ENCODE measurements around the gene STK4. TPM values are rescaled to one million over a fixed set of nuclear protein-coding genes. Genes with fewer than 3 reads are reported as not detected.

The STK4 gene
- total and polyA plus RNA-seq, 12 donors: 7.1 to 39.3 (median 28.0) TPM

GRCh38 chr20:44955270-44955669 lies 11.0 kb upstream of the STK4 start:
- no peak for TF ChIP-seq CTCF (IDR thresholded peaks at IDR 0.05)
- no peak for TF ChIP-seq POLR2A (IDR thresholded peaks at IDR 0.05)
- Histone ChIP-seq H3K4me3 (no peak overlapping the region), H3K4me1 (replicated peaks in 1 of 2) (peaks cover 0 to 16% of the 10 kb centered on the region in 2 donors), H3K36me3 (replicated peaks in 1 of 2) (peaks cover 0 to 58% of the 10 kb centered on the region in 2 donors), H3K9me3 (replicated peaks in 1 of 3) (no peaks in the 10 kb centered on the region), H3K27me3 (no peaks in the 10 kb centered on the region), H3K27ac (no peak overlapping the region)
- no peak for DNase-seq
- WGBS, 4 donors: 74 to 82% (median 77%) methylated on average over 4 of the region's 4 CpGs
- intact Hi-C loops (cut with DNase I): no loop called here

- DNase-seq: no peak
- intact Hi-C loops (cut with DNase I): no loop called here
- H3K4me3 ChIP-seq: no peak overlapping the region
- H3K4me1 ChIP-seq (replicated peaks in 1 of 2): peaks cover 0 to 22% of the 10 kb centered on the region in 2 donors
- H3K27ac ChIP-seq: no peak overlapping the region
- WGBS, 4 donors: 88 to 100% (median 93%) methylated on average over 3 of the region's 3 CpGs
- no peaks in the 10 kb centered on the region for H3K9me3 ChIP-seq (replicated peaks in 1 of 3)
- H3K36me3 ChIP-seq (replicated peaks in 1 of 2): peaks cover 0 to 47% of the 10 kb centered on the region in 2 donors
- no peaks in the 10 kb centered on the region for H3K27me3 ChIP-seq
- TF ChIP-seq CTCF (IDR thresholded peaks at IDR 0.05) (no peak), POLR2A (IDR thresholded peaks at IDR 0.05) (no peak)
Measured at GRCh38 chr20:44956410-44956809, 9.9 kb upstream of the STK4 start.

- Histone ChIP-seq H3K4me1 (replicated peaks in 1 of 2) (peaks cover 0 to 22% of the 10 kb centered on the region in 2 donors), H3K4me3 (peak overlapping the region in 1 of 4 donors; percentile 73), H3K27me3 (no peaks in the 10 kb centered on the region), H3K27ac (no peak overlapping the region), H3K9me3 (replicated peaks in 1 of 3) (no peaks in the 10 kb centered on the region), H3K36me3 (replicated peaks in 1 of 2) (peaks cover 0 to 29% of the 10 kb centered on the region in 2 donors)
- intact Hi-C loops (cut with DNase I): no loop called here
- no peak for DNase-seq
- 77 to 92% (median 87%) methylated on average over 8 of the region's 8 CpGs for WGBS, 4 donors
- TF ChIP-seq CTCF (IDR thresholded peaks at IDR 0.05) (no peak), POLR2A (IDR thresholded peaks at IDR 0.05) (no peak)
Measured at GRCh38 chr20:44958276-44958675, 8.0 kb upstream of the STK4 start.

- peak overlapping the region in 4 of 5 donors; percentile 54 to 89 (median 82) for H3K27ac ChIP-seq
- no peaks in the 10 kb centered on the region for H3K9me3 ChIP-seq (replicated peaks in 1 of 3)
- H3K4me3 ChIP-seq: peak overlapping the region in 2 of 4 donors; percentile 65 to 73
- no peaks in the 10 kb centered on the region for H3K27me3 ChIP-seq
- H3K4me1 ChIP-seq (replicated peaks in 1 of 2): peaks cover 0 to 22% of the 10 kb centered on the region in 2 donors
- DNase-seq: peak in 1 of 7 donors; percentile 31
- TF ChIP-seq POLR2A (IDR thresholded peaks at IDR 0.05): no peak
- intact Hi-C loops (cut with DNase I): no loop called here
- WGBS, 4 donors: 12 to 19% (median 18%) methylated on average over 8 of the region's 8 CpGs
- H3K36me3 ChIP-seq (replicated peaks in 1 of 2): peaks cover 0 to 20% of the 10 kb centered on the region in 2 donors
Measured at GRCh38 chr20:44959082-44959637, 7.2 kb upstream of the STK4 start.

- DNase-seq: peak in 5 of 7 donors; percentile 34 to 66 (median 40)
- peak overlapping the region in 4 of 5 donors; percentile 54 to 89 (median 82) for H3K27ac ChIP-seq
- peak overlapping the region in 2 of 4 donors; percentile 65 to 73 for H3K4me3 ChIP-seq
- no peaks in the 10 kb centered on the region for H3K9me3 ChIP-seq (replicated peaks in 1 of 3)
- H3K27me3 ChIP-seq: no peaks in the 10 kb centered on the region
- 4 to 6% (median 5%) methylated on average over 13 of the region's 13 CpGs for WGBS, 4 donors
- TF ChIP-seq CTCF (IDR thresholded peaks at IDR 0.05) (no peak), POLR2A (IDR thresholded peaks at IDR 0.05) (no peak)
- H3K36me3 ChIP-seq (replicated peaks in 1 of 2): peaks cover 0 to 15% of the 10 kb centered on the region in 2 donors
- peaks cover 0 to 22% of the 10 kb centered on the region in 2 donors for H3K4me1 ChIP-seq (replicated peaks in 1 of 2)
- intact Hi-C loops (cut with DNase I): no loop called here
Measured at GRCh38 chr20:44959638-44960102, 6.6 kb upstream of the STK4 start.

Data from adrenal gland (tissue), 12 donors.